ENCODE data around the gene KIF20A.

- TF ChIP-seq RAD21 (IDR thresholded peaks at IDR 0.05) (no peak), REST (IDR thresholded peaks at IDR 0.05) (no peak)
- TF ChIP-seq, protein P1, sequence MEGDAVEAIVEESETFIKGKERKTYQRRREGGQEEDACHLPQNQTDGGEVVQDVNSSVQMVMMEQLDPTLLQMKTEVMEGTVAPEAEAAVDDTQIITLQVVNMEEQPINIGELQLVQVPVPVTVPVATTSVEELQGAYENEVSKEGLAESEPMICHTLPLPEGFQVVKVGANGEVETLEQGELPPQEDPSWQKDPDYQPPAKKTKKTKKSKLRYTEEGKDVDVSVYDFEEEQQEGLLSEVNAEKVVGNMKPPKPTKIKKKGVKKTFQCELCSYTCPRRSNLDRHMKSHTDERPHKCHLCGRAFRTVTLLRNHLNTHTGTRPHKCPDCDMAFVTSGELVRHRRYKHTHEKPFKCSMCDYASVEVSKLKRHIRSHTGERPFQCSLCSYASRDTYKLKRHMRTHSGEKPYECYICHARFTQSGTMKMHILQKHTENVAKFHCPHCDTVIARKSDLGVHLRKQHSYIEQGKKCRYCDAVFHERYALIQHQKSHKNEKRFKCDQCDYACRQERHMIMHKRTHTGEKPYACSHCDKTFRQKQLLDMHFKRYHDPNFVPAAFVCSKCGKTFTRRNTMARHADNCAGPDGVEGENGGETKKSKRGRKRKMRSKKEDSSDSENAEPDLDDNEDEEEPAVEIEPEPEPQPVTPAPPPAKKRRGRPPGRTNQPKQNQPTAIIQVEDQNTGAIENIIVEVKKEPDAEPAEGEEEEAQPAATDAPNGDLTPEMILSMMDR (IDR thresholded peaks at IDR 0.05; ENCODE audit: low read depth, low read length, missing input control) = no peak
Observed at GRCh38 chr5:138230261-138230660, 51.3 kb downstream of the KIF20A start.
